ENCODE measurements around the gene CHTOP. TPM values are rescaled to one million over a fixed set of nuclear protein-coding genes. Genes with fewer than 3 reads are reported as not detected.

CHTOP gene
- 81.1 TPM for total RNA-seq

GRCh38 chr1:153633754-153634665 lies at the start of gene CHTOP:
Gene CHTOP, plus strand, starts transcription at chr1:153634066. Its CDS starts 2,523 bp downstream, at chr1:153636589.

DNA sequence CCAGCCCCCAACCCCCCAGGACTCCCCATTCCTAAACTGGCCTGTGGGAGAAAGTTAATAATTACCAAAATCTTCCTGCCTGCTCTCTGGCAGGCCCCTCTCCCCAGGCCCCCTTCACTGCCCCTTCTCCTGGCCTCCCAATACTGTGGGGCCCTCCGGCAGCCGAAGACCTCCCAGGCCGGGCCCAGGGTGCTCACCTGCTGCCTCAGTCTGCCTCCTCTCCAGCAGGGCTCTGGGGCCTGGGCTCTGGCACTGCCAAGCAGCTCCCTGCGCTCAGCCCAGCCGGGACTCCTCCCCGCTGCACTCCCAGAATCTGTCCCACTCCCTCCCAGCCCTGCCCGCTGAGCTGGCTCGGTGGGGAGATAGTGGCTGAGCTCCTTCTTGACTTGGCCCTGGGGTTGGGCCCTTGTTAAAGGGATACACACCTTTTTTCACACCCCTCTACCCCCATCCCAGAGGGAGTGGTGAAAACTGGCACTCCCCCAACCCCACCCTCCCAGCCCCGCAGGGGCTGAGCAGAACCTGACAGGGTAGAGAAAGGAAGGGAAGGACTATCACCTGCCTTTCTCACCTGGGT lies 21.0 kb upstream of the CHTOP start, which contains the start of gene S100A16:
S100A16 (minus strand) TSS at position 383 of the 577 bp plus-strand sequence. CDS start 4,986 bp downstream, outside the sequence.

DNA sequence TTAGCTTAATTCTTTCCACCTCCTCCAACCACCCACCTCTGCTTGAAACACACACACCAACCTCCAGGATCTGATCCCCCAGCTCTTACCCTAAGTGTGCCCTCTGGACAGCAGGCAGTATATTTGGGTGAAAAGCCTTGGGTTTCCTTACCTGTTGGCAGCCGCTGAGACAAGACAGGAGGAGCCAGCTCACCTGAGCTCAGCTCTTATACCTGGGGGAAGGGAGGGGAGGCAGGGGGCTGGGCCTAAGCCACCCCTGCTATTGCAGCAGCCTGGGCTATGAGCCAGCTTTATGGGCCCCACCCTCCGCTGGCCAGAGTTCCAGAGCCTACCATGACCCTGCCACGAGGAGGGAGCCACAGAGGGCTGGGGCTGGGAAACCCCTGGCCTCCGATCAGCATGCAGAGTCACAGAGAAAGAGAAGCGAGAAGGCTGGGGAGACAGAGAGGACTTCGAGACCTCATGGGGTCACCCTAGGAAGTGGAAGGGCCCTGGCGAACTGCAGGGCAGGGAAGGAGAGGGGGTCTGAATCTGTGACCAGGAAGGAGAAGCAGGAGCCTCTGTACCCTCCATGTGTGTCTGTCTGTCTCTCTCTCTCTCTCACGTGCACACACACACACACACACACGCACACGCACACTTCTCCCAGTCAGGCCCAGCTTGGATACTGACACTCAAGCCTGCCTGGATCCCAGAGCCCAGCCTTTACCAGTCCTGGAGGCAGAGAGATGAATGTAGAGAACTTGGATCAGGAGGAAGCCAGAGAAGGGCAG lies 17.5 kb upstream of the CHTOP start, which contains the start of gene S100A14:
S100A14 (minus strand) TSS at position 182 of the 773 bp plus-strand sequence. CDS start 467 bp downstream, outside the sequence.

DNA sequence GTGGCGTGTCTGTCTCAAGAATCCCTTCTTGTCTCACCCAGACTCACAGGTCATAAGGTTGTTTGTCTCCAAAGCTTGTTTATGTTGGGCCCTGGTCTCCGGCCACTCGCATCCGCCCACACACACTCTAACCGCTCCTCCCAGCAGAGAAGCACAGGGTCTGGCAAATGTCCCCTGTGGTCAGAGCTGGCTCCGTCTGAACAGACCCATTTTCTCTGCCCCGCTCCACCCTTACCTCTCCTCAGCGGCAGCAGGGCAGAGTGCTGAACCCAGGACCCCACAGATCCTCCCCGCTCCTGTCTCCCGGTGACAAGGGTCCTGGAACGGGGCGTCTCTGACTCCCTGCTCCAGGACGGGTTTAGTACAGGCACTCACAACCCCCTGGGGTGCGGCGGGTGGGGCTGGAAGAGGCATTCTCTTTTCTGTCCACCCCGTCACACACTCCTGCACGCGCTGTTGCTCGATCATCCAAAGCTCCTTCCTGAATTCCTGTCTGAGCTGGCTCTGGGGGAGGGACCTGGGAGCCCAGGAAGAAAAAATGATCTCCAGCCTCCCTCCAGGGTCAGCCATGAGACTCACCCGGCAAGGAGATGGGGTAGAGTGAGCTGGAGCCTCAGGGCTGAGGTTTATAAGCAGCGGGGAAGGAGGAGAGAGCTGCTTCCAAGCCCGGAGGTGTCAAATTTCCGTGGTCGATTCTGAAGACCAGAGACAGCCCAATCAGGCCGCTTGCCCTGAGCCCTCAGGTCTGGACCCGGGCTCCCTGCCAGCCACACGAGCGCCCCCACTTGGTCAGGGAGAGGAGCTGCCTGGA lies 6.8 kb upstream of the CHTOP start, which contains the start of gene S100A13:
S100A13 (minus strand) TSS at position 602 of the 811 bp plus-strand sequence. CDS start 1,033 bp downstream, outside the sequence.

DNA sequence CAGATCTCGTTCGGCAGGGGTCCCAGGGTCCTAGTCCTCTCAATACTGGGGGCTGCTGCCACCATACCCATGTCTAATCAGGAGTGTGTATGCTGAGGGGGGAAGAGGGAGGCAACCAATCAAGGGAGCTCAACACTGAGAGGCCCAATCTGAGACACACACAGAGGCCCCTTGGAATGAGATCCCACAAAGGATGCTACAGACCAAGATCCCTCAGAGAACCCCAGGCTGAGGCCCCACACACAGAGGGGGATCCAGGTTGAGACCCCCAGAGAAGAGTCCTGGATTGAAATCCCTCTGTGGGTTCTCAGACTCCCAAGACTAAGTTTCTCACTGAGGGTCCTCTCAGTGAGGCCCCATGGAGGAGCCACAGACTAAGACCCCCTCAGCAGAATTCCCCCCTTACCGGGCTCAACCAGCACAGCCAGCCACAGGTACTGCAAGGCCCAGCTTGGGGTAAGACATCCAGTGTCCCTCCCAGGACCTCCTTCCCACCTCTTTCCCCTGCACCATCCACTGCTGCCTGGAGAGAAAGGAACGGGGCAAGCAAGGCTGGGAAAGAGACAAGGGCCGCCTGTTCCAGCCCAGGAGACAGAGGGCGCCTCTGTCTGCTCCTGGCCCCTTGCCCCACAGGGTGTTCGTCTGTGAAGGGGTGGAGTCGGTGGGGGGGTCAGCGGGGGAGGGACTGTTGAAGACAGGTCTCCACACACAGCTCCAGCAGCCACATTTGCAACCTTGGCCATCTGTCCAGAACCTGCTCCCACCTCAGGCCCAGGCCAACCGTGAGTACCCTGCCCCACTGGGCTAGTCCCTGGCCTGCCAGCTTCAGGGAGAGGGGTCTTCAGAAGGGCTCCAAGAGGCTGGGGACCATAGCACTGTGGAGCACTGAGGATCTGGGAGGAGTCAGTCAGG lies 5.9 kb upstream of the CHTOP start, which contains the start of gene S100A1:
S100A1 (plus strand) TSS at position 720 of the 912 bp plus-strand sequence. CDS start 2,088 bp downstream, outside the sequence.

DNA sequence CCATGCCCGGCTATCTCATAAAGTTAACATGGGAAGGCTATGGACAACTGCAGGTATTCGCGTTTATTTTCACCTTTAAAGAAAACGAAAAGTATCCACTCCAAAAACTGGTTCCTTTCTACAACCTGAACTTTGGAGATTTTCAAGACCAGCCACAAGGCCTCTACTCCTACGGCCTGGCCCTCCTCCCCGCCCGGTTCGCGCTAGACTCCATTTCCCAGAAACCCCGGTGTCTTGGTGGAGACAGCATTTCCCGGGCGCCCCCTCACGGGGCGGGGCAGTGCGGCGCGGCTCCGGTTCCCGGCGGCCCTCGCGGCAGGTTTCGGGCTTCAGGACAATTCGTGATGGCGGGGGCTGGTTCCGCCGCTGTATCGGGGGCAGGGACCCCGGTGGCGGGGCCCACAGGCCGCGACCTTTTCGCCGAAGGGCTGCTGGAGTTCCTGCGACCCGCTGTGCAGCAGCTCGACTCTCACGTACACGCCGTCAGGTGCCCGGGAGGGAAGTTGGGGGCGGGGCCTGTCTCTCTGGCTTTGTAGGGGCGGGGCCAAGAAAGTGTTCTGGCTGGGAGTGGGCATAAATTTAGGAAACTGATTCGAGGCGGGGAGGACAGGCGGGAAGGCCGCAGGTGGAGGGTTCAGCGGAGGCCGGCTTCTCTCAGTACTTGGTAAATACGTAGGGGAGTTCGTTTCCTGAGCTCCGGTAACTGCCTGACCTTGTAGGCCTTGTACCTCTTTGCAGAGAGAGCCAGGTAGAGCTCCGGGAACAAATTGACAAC lies 24.7 kb downstream of the CHTOP start, which contains the start of gene SNAPIN:
SNAPIN (plus strand) TSS at position 304 of the 775 bp plus-strand sequence; CDS start at position 345, 41 bp downstream.

GRCh38 chr1:153670859-153671627 lies 37.2 kb downstream of the CHTOP start, which contains the start of gene ILF2:
Gene ILF2, minus strand, starts transcription at chr1:153670993. Its CDS starts 71 bp downstream, at chr1:153670922.

GRCh38 chr1:153678519-153679336 lies 44.9 kb downstream of the CHTOP start, which contains the start of gene NPR1:
Gene NPR1, plus strand, starts transcription at chr1:153678688. Its CDS starts 421 bp downstream, at chr1:153679109.

Small RNA genes lying within 50 kb of the gene (small RNA-seq; reads per million reads assigned to genes)
- not detected for gene MIR8083 (ENCODE audit: low replicate concordance)

Other genes with a start within 250 kb of the CHTOP start
- 89.2 TPM for gene S100A8, start 243.0 kb upstream of the CHTOP start, total RNA-seq
- not detected for gene S100A7A, start 217.5 kb upstream of the CHTOP start, total RNA-seq
- not detected for gene S100A7, start 173.4 kb upstream of the CHTOP start, total RNA-seq
- 221 TPM for gene S100A6, start 98.1 kb upstream of the CHTOP start, total RNA-seq
- 0.82 TPM for gene S100A5, start 93.1 kb upstream of the CHTOP start, total RNA-seq
- gene S100A4, start 88.3 kb upstream of the CHTOP start, total RNA-seq: 37.4 TPM
- gene S100A3, start 84.8 kb upstream of the CHTOP start, total RNA-seq: not detected
- 5.3 TPM for gene S100A2, start 68.2 kb upstream of the CHTOP start, total RNA-seq
- 78.6 TPM for gene S100A16, start 20.9 kb upstream of the CHTOP start, total RNA-seq
- gene S100A14, start 17.7 kb upstream of the CHTOP start, total RNA-seq: 5.7 TPM
- 71.6 TPM for gene S100A13, start 6.6 kb upstream of the CHTOP start, total RNA-seq
- gene S100A1, start 5.6 kb upstream of the CHTOP start, total RNA-seq: 5.3 TPM
- gene SNAPIN, start 24.6 kb downstream of the CHTOP start, total RNA-seq: 39.3 TPM
- 133 TPM for gene ILF2, start 36.9 kb downstream of the CHTOP start, total RNA-seq
- 61.4 TPM for gene NPR1, start 44.6 kb downstream of the CHTOP start, total RNA-seq
- 67.8 TPM for gene INTS3, start 94.0 kb downstream of the CHTOP start, total RNA-seq
- gene SLC27A3, start 141.3 kb downstream of the CHTOP start, total RNA-seq: 30.2 TPM